ENCODE results near the gene PLAGL2. TPM values are rescaled to one million over a fixed set of nuclear protein-coding genes. Genes with fewer than 3 reads are reported as not detected.

The PLAGL2 gene
- total and polyA plus RNA-seq, 2 experiments from 2014 or later: 13.2 to 28.2 TPM

DNA sequence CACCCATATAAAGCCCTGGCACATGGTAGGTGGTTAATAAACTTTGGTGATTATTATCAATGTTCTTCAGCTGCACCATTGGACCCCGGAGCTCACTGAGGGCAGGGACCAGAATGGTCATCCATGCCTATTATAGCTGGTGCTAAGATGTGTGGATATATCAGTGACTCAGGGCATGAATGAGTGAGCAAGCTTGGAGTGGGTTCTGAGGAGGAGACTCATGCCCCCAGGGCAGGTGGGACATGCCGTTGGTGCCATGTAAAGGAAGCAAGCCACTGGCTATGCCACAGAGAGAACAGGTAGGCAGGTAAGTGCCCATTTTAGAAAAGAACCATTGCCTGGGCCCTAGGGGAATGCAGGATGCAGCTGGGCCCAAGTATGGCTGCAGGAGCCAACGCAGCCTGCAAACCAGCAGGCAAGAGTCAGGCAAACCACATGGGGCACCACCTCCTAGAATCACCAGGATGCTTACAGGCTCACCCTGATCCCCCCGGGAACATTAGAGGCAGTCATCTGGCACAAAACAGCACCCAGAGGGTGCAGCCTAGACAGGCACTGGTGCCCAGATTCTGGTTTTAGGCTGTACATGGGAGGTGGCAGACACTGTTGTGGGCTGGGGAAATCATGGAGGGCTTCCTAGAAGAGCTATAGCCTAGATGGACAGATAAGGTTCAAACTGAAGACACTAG lies 23.5 kb downstream of the PLAGL2 start (continued):
- TF ChIP-seq ETS1 (IDR thresholded peaks at IDR 0.05) (no peak), NANOG (IDR thresholded peaks at IDR 0.05; ENCODE audit: borderline replicate concordance) (no peak), POLR2AphosphoS5 (IDR thresholded peaks at IDR 0.05; ENCODE audit: low read depth) (no peak), ZNF114 (CRISPR knock-in tag; IDR thresholded peaks at IDR 0.05) (no peak), EZH2 (IDR thresholded peaks at IDR 0.05; ENCODE audit: low read depth, unreplicated experiment) (no peak)
- TF ChIP-seq, protein P1, sequence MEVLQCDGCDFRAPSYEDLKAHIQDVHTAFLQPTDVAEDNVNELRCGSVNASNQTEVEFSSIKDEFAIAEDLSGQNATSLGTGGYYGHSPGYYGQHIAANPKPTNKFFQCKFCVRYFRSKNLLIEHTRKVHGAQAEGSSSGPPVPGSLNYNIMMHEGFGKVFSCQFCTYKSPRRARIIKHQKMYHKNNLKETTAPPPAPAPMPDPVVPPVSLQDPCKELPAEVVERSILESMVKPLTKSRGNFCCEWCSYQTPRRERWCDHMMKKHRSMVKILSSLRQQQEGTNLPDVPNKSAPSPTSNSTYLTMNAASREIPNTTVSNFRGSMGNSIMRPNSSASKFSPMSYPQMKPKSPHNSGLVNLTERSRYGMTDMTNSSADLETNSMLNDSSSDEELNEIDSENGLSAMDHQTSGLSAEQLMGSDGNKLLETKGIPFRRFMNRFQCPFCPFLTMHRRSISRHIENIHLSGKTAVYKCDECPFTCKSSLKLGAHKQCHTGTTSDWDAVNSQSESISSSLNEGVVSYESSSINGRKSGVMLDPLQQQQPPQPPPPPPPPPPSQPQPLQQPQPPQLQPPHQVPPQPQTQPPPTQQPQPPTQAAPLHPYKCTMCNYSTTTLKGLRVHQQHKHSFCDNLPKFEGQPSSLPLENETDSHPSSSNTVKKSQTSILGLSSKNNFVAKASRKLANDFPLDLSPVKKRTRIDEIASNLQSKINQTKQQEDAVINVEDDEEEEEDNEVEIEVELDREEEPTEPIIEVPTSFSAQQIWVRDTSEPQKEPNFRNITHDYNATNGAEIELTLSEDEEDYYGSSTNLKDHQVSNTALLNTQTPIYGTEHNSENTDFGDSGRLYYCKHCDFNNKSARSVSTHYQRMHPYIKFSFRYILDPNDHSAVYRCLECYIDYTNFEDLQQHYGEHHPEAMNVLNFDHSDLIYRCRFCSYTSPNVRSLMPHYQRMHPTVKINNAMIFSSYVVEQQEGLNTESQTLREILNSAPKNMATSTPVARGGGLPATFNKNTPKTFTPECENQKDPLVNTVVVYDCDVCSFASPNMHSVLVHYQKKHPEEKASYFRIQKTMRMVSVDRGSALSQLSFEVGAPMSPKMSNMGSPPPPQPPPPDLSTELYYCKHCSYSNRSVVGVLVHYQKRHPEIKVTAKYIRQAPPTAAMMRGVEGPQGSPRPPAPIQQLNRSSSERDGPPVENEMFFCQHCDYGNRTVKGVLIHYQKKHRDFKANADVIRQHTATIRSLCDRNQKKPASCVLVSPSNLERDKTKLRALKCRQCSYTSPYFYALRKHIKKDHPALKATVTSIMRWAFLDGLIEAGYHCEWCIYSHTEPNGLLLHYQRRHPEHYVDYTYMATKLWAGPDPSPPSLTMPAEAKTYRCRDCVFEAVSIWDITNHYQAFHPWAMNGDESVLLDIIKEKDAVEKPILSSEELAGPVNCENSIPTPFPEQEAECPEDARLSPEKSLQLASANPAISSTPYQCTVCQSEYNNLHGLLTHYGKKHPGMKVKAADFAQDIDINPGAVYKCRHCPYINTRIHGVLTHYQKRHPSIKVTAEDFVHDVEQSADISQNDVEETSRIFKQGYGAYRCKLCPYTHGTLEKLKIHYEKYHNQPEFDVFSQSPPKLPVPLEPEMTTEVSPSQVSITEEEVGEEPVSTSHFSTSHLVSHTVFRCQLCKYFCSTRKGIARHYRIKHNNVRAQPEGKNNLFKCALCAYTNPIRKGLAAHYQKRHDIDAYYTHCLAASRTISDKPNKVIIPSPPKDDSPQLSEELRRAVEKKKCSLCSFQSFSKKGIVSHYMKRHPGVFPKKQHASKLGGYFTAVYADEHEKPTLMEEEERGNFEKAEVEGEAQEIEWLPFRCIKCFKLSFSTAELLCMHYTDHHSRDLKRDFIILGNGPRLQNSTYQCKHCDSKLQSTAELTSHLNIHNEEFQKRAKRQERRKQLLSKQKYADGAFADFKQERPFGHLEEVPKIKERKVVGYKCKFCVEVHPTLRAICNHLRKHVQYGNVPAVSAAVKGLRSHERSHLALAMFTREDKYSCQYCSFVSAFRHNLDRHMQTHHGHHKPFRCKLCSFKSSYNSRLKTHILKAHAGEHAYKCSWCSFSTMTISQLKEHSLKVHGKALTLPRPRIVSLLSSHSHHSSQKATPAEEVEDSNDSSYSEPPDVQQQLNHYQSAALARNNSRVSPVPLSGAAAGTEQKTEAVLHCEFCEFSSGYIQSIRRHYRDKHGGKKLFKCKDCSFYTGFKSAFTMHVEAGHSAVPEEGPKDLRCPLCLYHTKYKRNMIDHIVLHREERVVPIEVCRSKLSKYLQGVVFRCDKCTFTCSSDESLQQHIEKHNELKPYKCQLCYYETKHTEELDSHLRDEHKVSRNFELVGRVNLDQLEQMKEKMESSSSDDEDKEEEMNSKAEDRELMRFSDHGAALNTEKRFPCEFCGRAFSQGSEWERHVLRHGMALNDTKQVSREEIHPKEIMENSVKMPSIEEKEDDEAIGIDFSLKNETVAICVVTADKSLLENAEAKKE (CRISPR knock-in tag; IDR thresholded peaks at IDR 0.05): no peak

GRCh38 chr20:32181606-32182005 lies 25.9 kb downstream of the PLAGL2 start:
- Mint-ChIP-seq H3K9me3 (peaks cover 13% of the 10 kb centered on the region), H3K4me3 (no peak overlapping the region), H3K4me1 (no peaks in the 10 kb centered on the region), H3K27ac (no peak overlapping the region), H3K36me3 (ENCODE audit: low read depth) (peaks cover 8% of the 10 kb centered on the region), H3K27me3 (ENCODE audit: insufficient read depth, low read depth, poor library complexity) (peaks cover 6% of the 10 kb centered on the region)
- Histone ChIP-seq H2AFZ (no peak overlapping the region), H4K20me1 (replicated peaks; ENCODE audit: insufficient read depth) (0 out of 2 replicates have a peak, but pooled peaks cover 4% of the 10 kb centered on the region), H3K4me3 (no peak overlapping the region), H3K4me1 (ENCODE audit: insufficient read depth) (no peaks in the 10 kb centered on the region), H3K36me3 (ENCODE audit: insufficient read depth) (no peaks in the 10 kb centered on the region), H3K79me2 (replicated peaks; ENCODE audit: insufficient read depth) (no peaks in the 10 kb centered on the region), H3K27me3 (ENCODE audit: insufficient read depth) (no peaks in the 10 kb centered on the region), H3K4me2 (no peak overlapping the region), H3K9me2 (ENCODE audit: insufficient read depth) (peaks cover 8% of the 10 kb centered on the region), H3K27ac (ENCODE audit: low read depth) (no peak overlapping the region), H3F3A (replicated peaks; ENCODE audit: low read depth) (peaks cover 7% of the 10 kb centered on the region; the same call in 1 of the 2 replicates)
- DNase-seq (ENCODE audit: low spot score) (no peak), ATAC-seq (no peak)
- no peak for TF ChIP-seq REST (IDR thresholded peaks at IDR 0.05; ENCODE audit: unreplicated experiment)
- no peak for TF ChIP-seq STAT1 (IDR thresholded peaks at IDR 0.05; ENCODE audit: unreplicated experiment)
- no peak for TF ChIP-seq ETS1 (IDR thresholded peaks at IDR 0.05)
- no peak for TF ChIP-seq CTCF (conservative IDR thresholded peaks at IDR 0.05; ENCODE audit: low read depth in 2 of 2)

Data from GM23338 (cell line).